ENCODE data around the gene SIAH3. TPM values are rescaled to one million over a fixed set of nuclear protein-coding genes. Genes with fewer than 3 reads are reported as not detected.

SIAH3 gene
- total RNA-seq, 1 experiment from 2014 or later = not detected

- intact Hi-C loops (cut with micrococcal nuclease) = no loop called here
- Histone ChIP-seq H3K9me3 (ENCODE audit: control insufficient read depth in 1 of 2, insufficient read depth in 1 of 2, low read depth in 1 of 2, low read length in 2 of 2) (no peaks in the 10 kb centered on the region), H3K79me2 (ENCODE audit: insufficient read depth, low read length) (no peaks in the 10 kb centered on the region), H2AFZ (ENCODE audit: low read depth, low read length, poor library complexity, severe bottlenecking) (no peak overlapping the region), H3K4me1 (ENCODE audit: control insufficient read depth in 1 of 2, insufficient read depth in 2 of 2, low read length in 2 of 2) (peaks cover 0 to 2% of the 10 kb centered on the region in 2 experiments; a peak in 1 of 4 replicates), H4K20me1 (ENCODE audit: insufficient read depth) (no peaks in the 10 kb centered on the region), H3K9ac (ENCODE audit: low read length) (no peak overlapping the region), H3K9me2 (ENCODE audit: insufficient read depth) (no peaks in the 10 kb centered on the region), H3K27ac (ENCODE audit: low read depth, low read length) (no peak overlapping the region), H3K27me3 (ENCODE audit: insufficient read depth, low read length) (peaks cover 3% of the 10 kb centered on the region; the same call in 1 of the 2 replicates), H3K4me2 (ENCODE audit: low read length) (no peak overlapping the region), H3K4me3 (replicated peaks in 1 of 2; ENCODE audit: low read depth in 1 of 2, low read length in 2 of 2) (no peak overlapping the region), H3K36me3 (ENCODE audit: control insufficient read depth in 1 of 2, insufficient read depth in 2 of 2, low read length in 2 of 2) (no peaks in the 10 kb centered on the region)
- ChIA-PET POLR2A (no interaction called here), RAD21 (ENCODE audit: low non-redundant PET in 1 of 2, low total read pairs in 2 of 2, uncharacterized antibody in 2 of 2, unreplicated experiment in 2 of 2) (no interaction called here), CTCF (interaction anchor here (1.1 kb wide), 1 partner anchor 14 kb away, joined by 3 read pairs; no protein-coding TSS in a partner anchor)
- ATAC-seq (no peak), DNase-seq (ENCODE audit: low read depth, low spot score) (no peak)
- TF ChIP-seq, protein P1, sequence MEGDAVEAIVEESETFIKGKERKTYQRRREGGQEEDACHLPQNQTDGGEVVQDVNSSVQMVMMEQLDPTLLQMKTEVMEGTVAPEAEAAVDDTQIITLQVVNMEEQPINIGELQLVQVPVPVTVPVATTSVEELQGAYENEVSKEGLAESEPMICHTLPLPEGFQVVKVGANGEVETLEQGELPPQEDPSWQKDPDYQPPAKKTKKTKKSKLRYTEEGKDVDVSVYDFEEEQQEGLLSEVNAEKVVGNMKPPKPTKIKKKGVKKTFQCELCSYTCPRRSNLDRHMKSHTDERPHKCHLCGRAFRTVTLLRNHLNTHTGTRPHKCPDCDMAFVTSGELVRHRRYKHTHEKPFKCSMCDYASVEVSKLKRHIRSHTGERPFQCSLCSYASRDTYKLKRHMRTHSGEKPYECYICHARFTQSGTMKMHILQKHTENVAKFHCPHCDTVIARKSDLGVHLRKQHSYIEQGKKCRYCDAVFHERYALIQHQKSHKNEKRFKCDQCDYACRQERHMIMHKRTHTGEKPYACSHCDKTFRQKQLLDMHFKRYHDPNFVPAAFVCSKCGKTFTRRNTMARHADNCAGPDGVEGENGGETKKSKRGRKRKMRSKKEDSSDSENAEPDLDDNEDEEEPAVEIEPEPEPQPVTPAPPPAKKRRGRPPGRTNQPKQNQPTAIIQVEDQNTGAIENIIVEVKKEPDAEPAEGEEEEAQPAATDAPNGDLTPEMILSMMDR (IDR thresholded peaks at IDR 0.05 in 2 of 3, conservative IDR thresholded peaks at IDR 0.05 in 1 of 3; ENCODE audit: borderline replicate concordance in 1 of 3, insufficient read depth in 1 of 3, low read depth in 2 of 3, low read length in 2 of 3) = no peak
- TF ChIP-seq RAD21 (IDR thresholded peaks at IDR 0.05; ENCODE audit: low read depth) (no peak), EZH2 (IDR thresholded peaks at IDR 0.05) (no peak), FOSL1 (IDR thresholded peaks at IDR 0.05; ENCODE audit: low read depth) (no peak)
- no TSS peak for BruUV-seq (replicated peaks)
Measured at GRCh38 chr13:45731455-45731854, 120.1 kb downstream of the SIAH3 start.

- no peaks in the 10 kb centered on the region; the same call in 1 of the 2 replicates for H3K27me3 ChIP-seq (ENCODE audit: insufficient read depth, low read length)
- H3K36me3 ChIP-seq (ENCODE audit: control insufficient read depth in 1 of 2, insufficient read depth in 2 of 2, low read length in 2 of 2) = no peaks in the 10 kb centered on the region
- H3K4me3 ChIP-seq (replicated peaks in 1 of 2; ENCODE audit: low read depth in 1 of 2, low read length in 2 of 2) = no peak overlapping the region
- H3K27ac ChIP-seq (ENCODE audit: low read depth, low read length) = no peak overlapping the region
- CTCF ChIA-PET = interaction anchor here (0.6 to 1.2 kb wide), 10 partner anchors 10 to 432 kb away, joined by 3 to 5 read pairs (median 4); no protein-coding TSS in a partner anchor
- POLR2A ChIA-PET = no interaction called here
- peak; percentile 98 for ATAC-seq
- DNase-seq (ENCODE audit: low read depth, low spot score) = peak; percentile 45
- H3K4me2 ChIP-seq (ENCODE audit: low read length) = no peak overlapping the region
- peaks cover 0 to 2% of the 10 kb centered on the region in 2 experiments; a peak in 1 of 4 replicates for H3K4me1 ChIP-seq (ENCODE audit: control insufficient read depth in 1 of 2, insufficient read depth in 2 of 2, low read length in 2 of 2)
- intact Hi-C loops (cut with micrococcal nuclease) = no loop called here
- no peaks in the 10 kb centered on the region for H4K20me1 ChIP-seq (ENCODE audit: insufficient read depth)
- H3K79me2 ChIP-seq (ENCODE audit: insufficient read depth, low read length) = no peaks in the 10 kb centered on the region
- no peak overlapping the region for H3K9ac ChIP-seq (ENCODE audit: low read length)
- BruUV-seq (replicated peaks) = no TSS peak
- peak overlapping the region; percentile 36 for H2AFZ ChIP-seq (ENCODE audit: low read depth, low read length, poor library complexity, severe bottlenecking)
- no peaks in the 10 kb centered on the region for H3K9me2 ChIP-seq (ENCODE audit: insufficient read depth)
- no peaks in the 10 kb centered on the region for H3K9me3 ChIP-seq (ENCODE audit: control insufficient read depth in 1 of 2, insufficient read depth in 1 of 2, low read depth in 1 of 2, low read length in 2 of 2)
- RAD21 ChIA-PET (ENCODE audit: low non-redundant PET in 1 of 2, low total read pairs in 2 of 2, uncharacterized antibody in 2 of 2, unreplicated experiment in 2 of 2) = interaction anchor here in 1 of 2 experiments (0.5 kb wide), 1 partner anchor 595 kb away, joined by 3 read pairs; no protein-coding TSS in a partner anchor
- TF ChIP-seq ZFX (IDR thresholded peaks at IDR 0.05) = no peak
- no peak for TF ChIP-seq TCF7L2 (IDR thresholded peaks at IDR 0.05; ENCODE audit: borderline replicate concordance, extremely low read depth, insufficient read depth, insufficient read length)
- TF ChIP-seq ZNF274 (IDR thresholded peaks at IDR 0.05; ENCODE audit: low read depth, low read length) = no peak
- TF ChIP-seq, protein P1 (IDR thresholded peaks at IDR 0.05 in 2 of 3, conservative IDR thresholded peaks at IDR 0.05 in 1 of 3; ENCODE audit: borderline replicate concordance in 1 of 3, insufficient read depth in 1 of 3, low read depth in 2 of 3, low read length in 2 of 3) = peak; percentile 22 to 66 (median 57); a peak in 4 of 6 replicates
- no peak for TF ChIP-seq YY1 (IDR thresholded peaks at IDR 0.05; ENCODE audit: extremely low read depth, insufficient replicate concordance, low read depth, low read length)
- no peak for TF ChIP-seq SIN3A (IDR thresholded peaks at IDR 0.05; ENCODE audit: low read depth)
- TF ChIP-seq EZH2phosphoT487 (IDR thresholded peaks at IDR 0.05; ENCODE audit: borderline replicate concordance) = no peak
- TF ChIP-seq CBX3 (IDR thresholded peaks at IDR 0.05; ENCODE audit: low read depth) = no peak
- TF ChIP-seq, protein P2, sequence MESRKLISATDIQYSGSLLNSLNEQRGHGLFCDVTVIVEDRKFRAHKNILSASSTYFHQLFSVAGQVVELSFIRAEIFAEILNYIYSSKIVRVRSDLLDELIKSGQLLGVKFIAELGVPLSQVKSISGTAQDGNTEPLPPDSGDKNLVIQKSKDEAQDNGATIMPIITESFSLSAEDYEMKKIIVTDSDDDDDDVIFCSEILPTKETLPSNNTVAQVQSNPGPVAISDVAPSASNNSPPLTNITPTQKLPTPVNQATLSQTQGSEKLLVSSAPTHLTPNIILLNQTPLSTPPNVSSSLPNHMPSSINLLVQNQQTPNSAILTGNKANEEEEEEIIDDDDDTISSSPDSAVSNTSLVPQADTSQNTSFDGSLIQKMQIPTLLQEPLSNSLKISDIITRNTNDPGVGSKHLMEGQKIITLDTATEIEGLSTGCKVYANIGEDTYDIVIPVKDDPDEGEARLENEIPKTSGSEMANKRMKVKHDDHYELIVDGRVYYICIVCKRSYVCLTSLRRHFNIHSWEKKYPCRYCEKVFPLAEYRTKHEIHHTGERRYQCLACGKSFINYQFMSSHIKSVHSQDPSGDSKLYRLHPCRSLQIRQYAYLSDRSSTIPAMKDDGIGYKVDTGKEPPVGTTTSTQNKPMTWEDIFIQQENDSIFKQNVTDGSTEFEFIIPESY (IDR thresholded peaks at IDR 0.05; ENCODE audit: extremely low read depth, insufficient replicate concordance, low read length) = no peak
- TF ChIP-seq JUND (IDR thresholded peaks at IDR 0.05) = no peak
Measured at GRCh38 chr13:45728759-45729158, 122.8 kb downstream of the SIAH3 start.
